ENCODE data around the gene PRKN. TPM values are rescaled to one million over a fixed set of nuclear protein-coding genes. Genes with fewer than 3 reads are reported as not detected.

PRKN gene
- total RNA-seq, 1 donor from 2014 or later = 1.2 TPM

GRCh38 chr6:162416831-162417537, 310.6 kb downstream of the PRKN start:
- TF ChIP-seq CTCF (IDR thresholded peaks at IDR 0.05; ENCODE audit: insufficient read depth, low read length, poor library complexity, severe bottlenecking) = no peak
- DNase-seq (ENCODE audit: low read depth) = no peak
- H3K4me3 ChIP-seq (ENCODE audit: low read depth, low read length) = no peak overlapping the region
- H3K27me3 ChIP-seq (ENCODE audit: control insufficient read depth, insufficient read depth, low read length) = no peaks in the 10 kb centered on the region
- no peaks in the 10 kb centered on the region for H3K36me3 ChIP-seq (ENCODE audit: control insufficient read depth, insufficient read depth, low read length)

GRCh38 chr6:162416307-162416706, 311.3 kb downstream of the PRKN start:
- Histone ChIP-seq H3K27me3 (ENCODE audit: control insufficient read depth, insufficient read depth, low read length) (no peaks in the 10 kb centered on the region), H3K4me3 (ENCODE audit: low read depth, low read length) (no peak overlapping the region), H3K36me3 (ENCODE audit: control insufficient read depth, insufficient read depth, low read length) (no peaks in the 10 kb centered on the region)
- no peak for TF ChIP-seq CTCF (IDR thresholded peaks at IDR 0.05; ENCODE audit: insufficient read depth, low read length, poor library complexity, severe bottlenecking)
- no peak for DNase-seq (ENCODE audit: low read depth)

GRCh38 chr6:162409741-162410691, 317.6 kb downstream of the PRKN start:
- no peak for DNase-seq (ENCODE audit: low read depth)
- Histone ChIP-seq H3K27me3 (ENCODE audit: control insufficient read depth, insufficient read depth, low read length) (no peaks in the 10 kb centered on the region), H3K4me3 (ENCODE audit: low read depth, low read length) (no peak overlapping the region), H3K36me3 (ENCODE audit: control insufficient read depth, insufficient read depth, low read length) (no peaks in the 10 kb centered on the region)
- TF ChIP-seq CTCF (IDR thresholded peaks at IDR 0.05; ENCODE audit: insufficient read depth, low read length, poor library complexity, severe bottlenecking) = no peak

GRCh38 chr6:162408826-162409535, 318.6 kb downstream of the PRKN start:
- no peaks in the 10 kb centered on the region for H3K27me3 ChIP-seq (ENCODE audit: control insufficient read depth, insufficient read depth, low read length)
- no peak for DNase-seq (ENCODE audit: low read depth)
- H3K4me3 ChIP-seq (ENCODE audit: low read depth, low read length) = no peak overlapping the region
- no peaks in the 10 kb centered on the region for H3K36me3 ChIP-seq (ENCODE audit: control insufficient read depth, insufficient read depth, low read length)
- no peak for TF ChIP-seq CTCF (IDR thresholded peaks at IDR 0.05; ENCODE audit: insufficient read depth, low read length, poor library complexity, severe bottlenecking)

GRCh38 chr6:162404951-162405350, 322.6 kb downstream of the PRKN start:
- Histone ChIP-seq H3K4me3 (ENCODE audit: low read depth, low read length) (no peak overlapping the region), H3K36me3 (ENCODE audit: control insufficient read depth, insufficient read depth, low read length) (no peaks in the 10 kb centered on the region), H3K27me3 (ENCODE audit: control insufficient read depth, insufficient read depth, low read length) (no peaks in the 10 kb centered on the region)
- TF ChIP-seq CTCF (IDR thresholded peaks at IDR 0.05; ENCODE audit: insufficient read depth, low read length, poor library complexity, severe bottlenecking) = no peak
- no peak for DNase-seq (ENCODE audit: low read depth)

Measured in kidney epithelial cell (primary cell).